ENCODE results near the gene ZNF101. TPM values are rescaled to one million over a fixed set of nuclear protein-coding genes. Genes with fewer than 3 reads are reported as not detected.
A peak's percentile ranks its signal among the peaks of the same experiment; 100 is the strongest.

ZNF101 gene
- total RNA-seq, 1 donor from 2014 or later: 11.2 TPM

- Mint-ChIP-seq H3K36me3 (peaks cover 15% of the 10 kb centered on the region), H3K9me3 (no peaks in the 10 kb centered on the region), H3K27me3 (no peaks in the 10 kb centered on the region), H3K27ac (no peak overlapping the region), H3K4me3 (peak overlapping the region; percentile 25), H3K4me1 (ENCODE audit: unreplicated experiment) (peaks cover 13% of the 10 kb centered on the region)
- no peak for TF ChIP-seq CTCF (conservative IDR thresholded peaks at IDR 0.05)
- DNase-seq (ENCODE audit: extremely low spot score, unreplicated experiment): no peak
Observed at GRCh38 chr19:19631346-19631745, 37.3 kb upstream of the ZNF101 start.

DNA sequence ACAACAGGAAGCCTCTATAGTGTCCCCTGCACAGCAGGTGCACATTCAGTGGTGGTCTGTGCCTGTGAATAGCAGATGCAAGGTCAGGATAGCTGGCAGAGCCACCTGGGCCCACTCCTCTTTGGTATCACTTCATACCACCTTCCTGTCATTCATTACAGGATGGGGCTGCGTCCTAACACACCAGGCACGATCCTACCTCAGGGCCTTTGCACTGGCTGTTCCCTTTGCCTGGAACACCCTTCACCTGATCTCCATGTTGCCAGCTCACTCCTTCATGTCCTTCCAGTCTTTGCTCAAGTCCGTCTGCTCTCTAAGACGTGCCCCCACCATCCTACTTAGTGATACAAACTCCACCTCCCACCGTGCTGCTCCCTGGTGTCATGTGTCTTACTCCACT lies 36.0 kb upstream of the ZNF101 start:
- no peak for TF ChIP-seq CTCF (conservative IDR thresholded peaks at IDR 0.05)
- no peaks in the 10 kb centered on the region for H3K27me3 Mint-ChIP-seq
- H3K9me3 Mint-ChIP-seq: no peaks in the 10 kb centered on the region
- peaks cover 10% of the 10 kb centered on the region for H3K36me3 Mint-ChIP-seq
- H3K4me3 Mint-ChIP-seq: no peak overlapping the region
- peaks cover 4% of the 10 kb centered on the region for H3K4me1 Mint-ChIP-seq (ENCODE audit: unreplicated experiment)
- DNase-seq (ENCODE audit: extremely low spot score, unreplicated experiment): no peak
- no peak overlapping the region for H3K27ac Mint-ChIP-seq

DNA sequence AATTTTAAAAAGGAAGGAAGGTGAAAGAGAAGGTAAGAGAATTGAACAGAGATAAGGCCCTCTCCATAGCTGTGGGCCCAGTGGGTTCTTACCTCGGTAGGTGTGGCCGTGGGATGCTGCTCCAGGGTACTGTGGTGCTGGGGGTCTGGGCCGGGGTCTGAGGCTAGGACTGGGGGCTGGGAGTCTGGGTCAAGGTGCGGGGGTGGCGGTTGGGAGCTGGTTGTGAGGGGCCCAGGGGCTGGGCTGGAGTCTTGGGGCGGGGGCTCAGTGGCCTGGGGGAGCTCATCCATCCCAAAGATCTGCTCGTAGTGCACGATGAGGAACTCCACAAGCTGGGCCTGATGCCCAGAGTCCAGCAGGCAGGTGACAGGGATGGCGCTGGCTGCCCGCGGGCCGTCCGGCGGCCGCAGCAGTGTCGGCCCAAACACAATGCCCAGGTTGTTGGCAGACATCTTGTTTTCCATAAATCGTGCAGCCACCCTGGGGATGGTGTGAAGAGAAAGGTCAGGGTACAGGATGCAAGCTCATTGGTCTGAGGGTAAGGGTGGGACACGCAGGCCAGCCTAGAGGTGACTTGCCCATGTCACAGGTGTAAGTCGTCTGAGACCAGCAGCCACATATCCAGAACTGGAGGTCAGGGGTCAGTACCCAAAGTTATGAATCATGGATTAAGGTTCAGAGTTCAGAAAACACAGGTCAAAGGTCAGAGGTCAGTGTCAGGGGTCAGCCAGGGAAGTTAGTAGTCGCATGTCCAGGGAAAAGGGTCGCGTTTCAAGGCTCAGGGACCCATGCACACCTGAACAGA lies 34.7 kb upstream of the ZNF101 start:
- no peak overlapping the region for H3K27ac Mint-ChIP-seq

GRCh38 chr19:19634516-19635312 lies 33.9 kb upstream of the ZNF101 start:
- H3K9me3 Mint-ChIP-seq: no peaks in the 10 kb centered on the region
- no peaks in the 10 kb centered on the region for H3K4me1 Mint-ChIP-seq (ENCODE audit: unreplicated experiment)
- no peak for DNase-seq (ENCODE audit: extremely low spot score, unreplicated experiment)
- H3K27me3 Mint-ChIP-seq: no peaks in the 10 kb centered on the region
- H3K4me3 Mint-ChIP-seq: no peak overlapping the region
- H3K27ac Mint-ChIP-seq: no peak overlapping the region
- H3K36me3 Mint-ChIP-seq: peaks cover 10% of the 10 kb centered on the region
- TF ChIP-seq CTCF (conservative IDR thresholded peaks at IDR 0.05): no peak

More for the DNA sequence above, 34.7 kb upstream of the ZNF101 start:
- no peak overlapping the region for H3K4me3 Mint-ChIP-seq
- peaks cover 10% of the 10 kb centered on the region for H3K36me3 Mint-ChIP-seq
- H3K4me1 Mint-ChIP-seq (ENCODE audit: unreplicated experiment): peaks cover under 1% of the 10 kb centered on the region
- no peaks in the 10 kb centered on the region for H3K27me3 Mint-ChIP-seq
- no peak for TF ChIP-seq CTCF (conservative IDR thresholded peaks at IDR 0.05)
- H3K9me3 Mint-ChIP-seq: no peaks in the 10 kb centered on the region
- DNase-seq (ENCODE audit: extremely low spot score, unreplicated experiment): no peak

DNA sequence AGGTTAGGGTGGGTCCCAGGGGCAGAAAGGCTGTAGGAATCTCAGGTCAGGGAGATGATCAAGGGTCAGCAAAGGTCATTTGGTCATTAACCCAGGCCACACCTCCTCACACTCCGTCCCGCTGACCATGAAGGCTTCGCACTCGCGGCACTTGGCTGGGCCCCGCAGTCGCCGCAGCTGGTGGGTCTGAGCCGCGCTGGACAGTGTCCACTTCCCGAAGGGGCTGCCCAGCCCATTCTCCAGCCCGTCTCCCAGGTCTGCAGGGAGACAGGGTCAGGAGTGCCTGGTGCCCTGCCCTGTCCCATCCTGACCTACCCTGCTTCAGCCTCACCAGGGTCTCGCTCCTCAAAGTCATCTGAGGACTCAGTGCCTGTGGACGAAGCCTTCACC lies 33.3 kb upstream of the ZNF101 start:
- Mint-ChIP-seq H3K27me3 (no peaks in the 10 kb centered on the region), H3K27ac (no peak overlapping the region), H3K36me3 (peaks cover 10% of the 10 kb centered on the region), H3K4me3 (no peak overlapping the region), H3K9me3 (no peaks in the 10 kb centered on the region), H3K4me1 (ENCODE audit: unreplicated experiment) (no peaks in the 10 kb centered on the region)
- TF ChIP-seq CTCF (conservative IDR thresholded peaks at IDR 0.05): no peak
- DNase-seq (ENCODE audit: extremely low spot score, unreplicated experiment): no peak
